ENCODE results near the gene CDC14A.

DNA sequence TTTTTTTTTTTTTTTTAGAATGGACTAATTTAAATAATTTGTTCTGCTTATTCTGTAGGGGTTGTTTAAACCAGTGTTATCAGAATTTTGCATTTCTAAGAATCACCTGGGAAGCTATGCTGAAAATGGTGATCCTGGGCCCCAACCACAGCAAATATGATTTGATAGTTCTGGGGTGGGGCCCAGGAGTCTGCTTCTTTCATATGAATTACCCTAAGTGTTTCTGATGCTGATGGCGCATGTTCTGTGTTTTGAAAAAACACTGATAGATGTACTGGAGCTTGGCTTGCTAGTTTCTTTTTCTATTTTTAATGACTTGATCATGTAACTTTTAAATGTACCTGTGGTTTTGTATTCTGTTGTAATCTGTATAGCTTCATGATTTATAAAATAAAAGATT, 89.3 kb downstream of the CDC14A start:
- TF ChIP-seq, protein P1, sequence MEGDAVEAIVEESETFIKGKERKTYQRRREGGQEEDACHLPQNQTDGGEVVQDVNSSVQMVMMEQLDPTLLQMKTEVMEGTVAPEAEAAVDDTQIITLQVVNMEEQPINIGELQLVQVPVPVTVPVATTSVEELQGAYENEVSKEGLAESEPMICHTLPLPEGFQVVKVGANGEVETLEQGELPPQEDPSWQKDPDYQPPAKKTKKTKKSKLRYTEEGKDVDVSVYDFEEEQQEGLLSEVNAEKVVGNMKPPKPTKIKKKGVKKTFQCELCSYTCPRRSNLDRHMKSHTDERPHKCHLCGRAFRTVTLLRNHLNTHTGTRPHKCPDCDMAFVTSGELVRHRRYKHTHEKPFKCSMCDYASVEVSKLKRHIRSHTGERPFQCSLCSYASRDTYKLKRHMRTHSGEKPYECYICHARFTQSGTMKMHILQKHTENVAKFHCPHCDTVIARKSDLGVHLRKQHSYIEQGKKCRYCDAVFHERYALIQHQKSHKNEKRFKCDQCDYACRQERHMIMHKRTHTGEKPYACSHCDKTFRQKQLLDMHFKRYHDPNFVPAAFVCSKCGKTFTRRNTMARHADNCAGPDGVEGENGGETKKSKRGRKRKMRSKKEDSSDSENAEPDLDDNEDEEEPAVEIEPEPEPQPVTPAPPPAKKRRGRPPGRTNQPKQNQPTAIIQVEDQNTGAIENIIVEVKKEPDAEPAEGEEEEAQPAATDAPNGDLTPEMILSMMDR (IDR thresholded peaks at IDR 0.05 in 8 of 11, conservative IDR thresholded peaks at IDR 0.05 in 3 of 11): no peak
- TF ChIP-seq POLR2A (IDR thresholded peaks at IDR 0.05): no peak
- TF ChIP-seq POLR2AphosphoS5 (IDR thresholded peaks at IDR 0.05): no peak
